ENCODE measurements around the gene GPAM.

- no peak for TF ChIP-seq CTCF (IDR thresholded peaks at IDR 0.05)
- no peak for TF ChIP-seq POLR2A (IDR thresholded peaks at IDR 0.05; ENCODE audit: low read depth)
Observed at GRCh38 chr10:112218036-112218390, 34.4 kb upstream of the GPAM start.
